ENCODE data around the gene NTSR1.
"Not testable (repeated sequence)": the region's sequence is repeated elsewhere in the genome, so short reads cannot be mapped to it uniquely, and the experiment has no call there.

NTSR1 gene

DNA sequence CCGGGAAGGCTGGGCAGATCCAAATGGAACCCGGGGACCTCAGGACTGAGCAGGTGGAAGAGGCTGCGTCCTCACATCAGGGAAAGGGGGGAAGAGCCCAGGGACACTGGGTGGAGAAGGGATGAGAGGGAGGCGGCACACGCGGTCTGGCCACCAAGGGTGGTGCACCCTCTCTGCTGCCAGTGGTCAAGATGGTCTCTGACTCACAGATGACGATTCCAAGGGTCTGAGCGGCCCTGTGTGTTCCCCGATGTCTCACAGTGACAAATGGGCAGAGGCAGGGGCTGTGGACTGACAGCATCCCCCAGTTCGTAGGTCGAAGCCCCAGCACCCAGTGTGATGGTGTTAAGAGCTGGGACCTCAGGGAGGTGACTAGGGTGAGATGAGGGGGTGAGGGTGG is 34.3 kb upstream of the NTSR1 start:
- DNase-seq (ENCODE audit: low spot score): no peak

- peak; percentile 48 for DNase-seq (ENCODE audit: low spot score)
These were observed 33.3 kb upstream of the NTSR1 start for GRCh38 chr20:62675156-62675876.

DNA sequence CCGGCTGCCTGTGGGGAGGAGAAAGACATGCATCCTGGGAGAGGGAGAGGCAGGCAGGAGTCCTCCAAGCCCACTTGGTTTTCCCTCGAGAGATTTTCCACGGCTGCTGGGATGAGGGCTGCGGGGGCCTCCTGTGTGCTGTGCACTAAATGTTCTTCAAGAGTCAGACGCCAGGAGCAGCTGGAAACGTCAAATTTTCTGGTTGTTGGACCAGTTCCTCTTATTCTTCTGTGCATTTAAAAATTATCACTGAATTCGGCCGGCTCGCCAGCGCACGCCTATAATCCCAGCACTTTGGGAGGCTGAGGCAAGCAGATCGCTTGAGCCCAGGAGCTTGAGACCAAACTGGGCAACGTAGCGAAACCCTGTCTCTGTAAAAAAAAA is 32.8 kb upstream of the NTSR1 start:
- no peak for DNase-seq (ENCODE audit: low spot score)

DNA sequence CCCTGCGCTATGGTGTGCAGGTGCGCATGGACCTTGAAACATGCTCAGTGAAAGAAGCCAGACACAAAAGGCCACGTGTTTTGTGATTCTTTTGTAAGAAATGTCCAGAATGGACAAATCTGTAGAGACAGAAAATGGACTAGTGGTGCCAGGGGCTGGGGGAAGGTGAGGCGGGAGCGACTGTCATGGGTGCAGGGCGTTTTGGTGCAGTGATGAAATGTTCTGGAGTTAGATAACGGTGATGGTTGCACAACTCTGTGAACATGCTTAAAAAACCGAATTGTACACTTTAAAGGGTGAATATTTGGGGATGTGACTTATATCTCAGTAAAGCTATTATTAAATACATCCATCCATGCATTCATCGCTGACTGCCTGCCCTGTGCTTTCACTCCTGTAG is 31.7 kb upstream of the NTSR1 start:
- DNase-seq (ENCODE audit: low spot score): no peak

- DNase-seq (ENCODE audit: low spot score): no peak
These were observed 31.0 kb upstream of the NTSR1 start for GRCh38 chr20:62677678-62678077.

DNA sequence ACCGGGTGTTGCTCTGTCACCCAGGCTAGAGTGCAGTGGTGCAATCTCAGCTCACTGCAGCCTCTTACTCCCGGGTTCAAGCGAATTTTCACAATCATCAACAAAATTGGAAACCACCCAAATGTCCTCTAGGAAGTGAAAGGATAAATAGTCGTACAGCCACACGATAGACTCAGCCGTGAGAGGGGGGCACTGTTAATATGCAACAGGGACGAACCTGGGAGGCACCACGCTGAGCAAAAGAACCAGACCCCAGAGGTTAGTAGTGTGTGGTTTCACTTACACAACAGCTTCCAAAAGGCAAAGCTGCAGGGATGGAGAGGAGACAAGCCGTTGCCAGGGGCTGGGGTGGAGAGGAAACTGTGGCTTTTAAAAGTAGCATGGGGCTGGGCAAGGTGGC is 30.1 kb upstream of the NTSR1 start:
- no peak for DNase-seq (ENCODE audit: low spot score)

GRCh38 chr20:62679978-62680589 is 28.6 kb upstream of the NTSR1 start:
- no peak for DNase-seq (ENCODE audit: low spot score)

GRCh38 chr20:62682912-62683517 is 25.6 kb upstream of the NTSR1 start:
- no peak for DNase-seq (ENCODE audit: low spot score)

GRCh38 chr20:62683660-62684322 is 24.8 kb upstream of the NTSR1 start:
- not testable (repeated sequence) for DNase-seq (ENCODE audit: low spot score)

GRCh38 chr20:62684981-62685380 is 23.7 kb upstream of the NTSR1 start:
- DNase-seq (ENCODE audit: low spot score): no peak

DNA sequence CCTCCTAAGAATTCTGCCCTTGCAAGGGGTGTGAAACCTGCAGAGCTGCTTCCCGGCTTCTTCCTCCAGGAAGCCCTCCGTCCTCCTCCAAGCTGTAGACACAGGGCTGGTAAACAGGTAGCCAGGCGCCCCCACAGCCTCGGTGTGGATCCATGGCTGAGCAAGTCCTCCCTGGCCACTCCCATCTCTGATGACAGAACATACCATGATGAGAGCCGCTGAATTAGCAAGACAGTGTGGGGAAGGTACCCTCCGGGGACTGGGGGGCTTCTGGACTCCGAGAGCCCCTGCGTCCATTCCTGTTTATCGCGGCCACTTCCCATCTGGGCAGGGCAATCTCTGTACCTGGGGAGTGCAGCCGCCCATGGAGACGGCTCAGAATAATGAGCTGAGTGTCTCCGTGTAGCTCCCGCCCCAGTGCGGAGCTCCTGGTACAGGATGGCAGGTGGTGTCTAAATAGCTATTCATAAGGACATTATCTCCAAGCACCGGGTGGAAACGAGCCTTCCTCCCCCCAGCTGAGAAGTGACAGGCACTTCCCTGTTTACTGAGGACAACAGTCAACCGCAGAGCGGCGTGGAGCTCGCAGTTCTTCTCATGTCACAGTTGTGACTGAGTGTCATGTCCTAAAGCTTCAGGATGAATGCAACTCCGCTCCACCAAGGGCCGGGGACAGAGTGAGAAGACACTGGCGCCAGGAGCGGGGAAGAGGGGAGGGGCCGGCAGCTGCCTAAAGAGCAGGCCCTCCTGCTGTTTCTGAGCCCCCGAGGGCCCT is 22.7 kb upstream of the NTSR1 start:
- DNase-seq (ENCODE audit: low spot score): no peak

GRCh38 chr20:62686869-62687830 is 21.5 kb upstream of the NTSR1 start:
- no peak for DNase-seq (ENCODE audit: low spot score)

DNA sequence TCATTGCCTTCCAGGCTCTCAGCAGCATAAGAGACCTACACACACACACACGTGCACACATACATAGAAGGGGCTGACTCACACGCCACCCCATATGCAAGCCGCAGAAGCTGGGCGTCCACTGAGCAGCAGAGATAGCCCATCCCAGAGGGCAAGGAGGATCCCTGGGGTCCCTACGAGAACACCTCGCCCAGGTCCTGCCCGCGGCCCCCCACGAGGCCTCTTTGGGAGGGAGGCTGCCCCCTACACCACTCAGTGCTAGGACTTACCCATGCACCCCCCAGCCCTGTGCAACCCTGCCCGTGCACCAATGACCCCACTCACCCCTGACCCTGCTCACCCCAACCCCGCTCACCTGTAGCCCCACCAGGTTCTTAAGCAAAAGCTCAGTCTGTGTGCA is 20.6 kb upstream of the NTSR1 start:
- no peak for DNase-seq (ENCODE audit: low spot score)

DNA sequence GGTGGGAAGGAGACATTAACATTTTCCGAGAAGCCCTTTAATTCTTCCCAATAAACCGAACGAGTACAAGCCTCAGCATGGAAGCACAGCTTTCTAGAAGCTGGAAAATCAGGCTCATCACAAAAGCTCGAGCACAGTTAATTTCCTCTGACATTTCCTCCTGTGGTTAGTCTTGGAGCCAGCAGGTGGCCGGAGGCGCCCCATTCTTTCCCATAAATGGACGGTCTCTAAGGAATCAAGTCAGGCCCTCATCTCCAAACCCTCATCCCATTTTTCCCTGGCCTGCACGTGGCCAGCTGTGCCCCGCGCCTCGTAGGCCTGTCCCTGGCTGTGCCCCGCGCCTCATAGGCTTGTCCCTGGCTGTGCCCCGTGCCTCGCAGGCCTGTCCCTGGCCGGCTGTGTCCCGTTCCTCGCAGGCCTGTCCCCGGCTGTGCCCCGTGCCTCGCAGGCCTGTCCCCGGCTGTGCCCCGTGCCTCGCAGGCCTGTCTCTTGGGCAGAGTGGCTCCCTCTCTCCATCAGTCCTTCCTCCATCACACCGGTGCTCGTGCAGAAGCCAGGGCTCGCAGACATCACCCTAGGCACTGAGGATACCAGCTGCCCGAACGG is 19.7 kb upstream of the NTSR1 start:
- no peak for DNase-seq (ENCODE audit: low spot score)

DNA sequence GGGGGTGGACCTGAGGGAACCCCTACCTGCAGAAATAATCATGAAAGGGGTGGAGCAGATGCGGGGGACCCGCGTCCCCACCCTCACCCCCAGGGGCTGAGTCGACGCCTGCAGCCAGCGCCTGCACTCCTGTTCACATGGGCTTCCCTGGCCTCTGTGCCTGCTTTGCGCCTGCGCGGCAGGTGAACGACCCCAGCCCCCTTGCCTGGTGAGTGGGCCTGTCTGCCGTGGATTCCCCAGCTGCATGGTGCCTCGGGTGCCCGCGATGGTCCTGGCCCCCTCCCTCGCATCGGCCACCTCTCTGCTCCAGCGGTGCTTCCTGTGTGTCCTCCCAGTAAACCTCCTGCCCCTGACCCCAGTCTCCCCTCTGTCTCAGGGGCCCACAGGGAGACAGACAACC is 18.8 kb upstream of the NTSR1 start:
- no peak for DNase-seq (ENCODE audit: low spot score)

GRCh38 chr20:62690261-62690820 is 18.3 kb upstream of the NTSR1 start:
- no peak for DNase-seq (ENCODE audit: low spot score)

DNA sequence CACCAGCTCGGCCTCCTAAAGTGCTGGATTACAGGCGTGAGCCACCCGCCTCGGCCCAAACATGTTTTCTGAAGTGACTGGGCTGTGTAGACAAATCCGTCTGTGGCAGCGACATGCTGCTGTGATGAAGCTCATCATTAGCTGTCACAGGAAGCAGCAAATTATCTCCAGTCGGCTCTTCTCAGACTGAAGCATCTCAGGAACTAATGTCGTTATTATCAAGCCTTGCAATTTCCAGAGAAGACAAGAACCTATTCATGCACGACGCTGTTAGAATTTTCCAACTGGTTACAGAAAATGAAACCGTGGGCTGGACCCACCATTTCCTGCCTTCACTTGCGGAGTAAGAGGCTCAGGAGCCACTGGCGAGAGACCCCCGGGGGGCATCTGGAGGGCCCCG is 17.1 kb upstream of the NTSR1 start:
- no peak for DNase-seq (ENCODE audit: low spot score)

DNA sequence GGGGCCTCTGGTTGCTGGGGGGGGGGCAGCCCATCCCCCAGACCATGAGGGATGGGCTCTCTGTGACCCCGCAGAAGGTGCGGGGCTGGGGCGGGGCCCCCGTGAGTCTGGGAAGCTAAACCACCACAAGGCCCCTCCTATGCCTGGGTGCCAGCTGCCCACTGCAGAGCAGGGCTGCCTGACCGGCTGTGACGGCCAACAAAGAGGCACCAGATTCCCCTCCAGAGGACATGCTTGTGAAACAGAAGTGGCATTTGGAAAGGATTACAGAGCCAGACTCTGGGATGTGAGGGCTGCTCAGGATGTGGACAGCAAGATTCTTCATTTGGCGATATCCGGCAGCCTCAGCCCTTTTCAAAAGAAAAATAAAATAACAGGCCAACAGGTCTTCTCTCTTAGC is 16.5 kb upstream of the NTSR1 start:
- no peak for DNase-seq (ENCODE audit: low spot score)

DNA sequence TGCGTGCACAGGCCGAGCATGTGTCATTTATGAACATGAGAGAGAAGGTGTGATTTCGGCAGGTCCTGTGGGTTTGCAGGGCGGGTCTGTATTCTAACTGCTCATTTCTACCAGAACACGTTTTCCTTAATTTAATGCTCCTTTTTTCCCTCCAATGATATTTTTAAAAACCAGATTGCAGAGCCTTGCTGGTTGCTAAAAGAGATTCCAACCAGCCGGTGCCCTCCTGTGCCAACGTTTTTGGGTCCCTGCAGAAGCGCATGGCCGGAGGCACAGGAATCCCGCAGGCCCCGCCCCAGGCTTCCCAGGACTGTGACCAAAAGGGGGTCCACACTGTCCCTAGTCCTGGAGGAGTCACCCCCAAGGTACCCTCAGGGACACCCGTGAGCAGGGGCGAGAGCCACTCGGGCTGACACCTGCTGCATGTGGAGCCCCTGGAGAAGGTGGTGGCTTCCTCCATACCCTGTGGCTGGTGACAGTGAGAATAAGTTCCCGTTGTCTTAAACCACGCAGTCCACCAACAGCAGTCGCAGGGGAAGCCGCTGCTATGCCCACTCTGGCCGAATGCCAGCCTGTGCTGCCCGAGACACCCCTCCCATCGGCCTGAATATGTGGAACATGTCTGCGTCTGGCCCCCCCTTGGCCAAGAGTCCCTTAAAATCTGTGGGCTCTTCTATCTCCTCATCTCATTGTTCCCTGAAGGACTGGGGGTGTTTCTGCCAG is 15.7 kb upstream of the NTSR1 start:
- DNase-seq (ENCODE audit: low spot score): no peak

DNA sequence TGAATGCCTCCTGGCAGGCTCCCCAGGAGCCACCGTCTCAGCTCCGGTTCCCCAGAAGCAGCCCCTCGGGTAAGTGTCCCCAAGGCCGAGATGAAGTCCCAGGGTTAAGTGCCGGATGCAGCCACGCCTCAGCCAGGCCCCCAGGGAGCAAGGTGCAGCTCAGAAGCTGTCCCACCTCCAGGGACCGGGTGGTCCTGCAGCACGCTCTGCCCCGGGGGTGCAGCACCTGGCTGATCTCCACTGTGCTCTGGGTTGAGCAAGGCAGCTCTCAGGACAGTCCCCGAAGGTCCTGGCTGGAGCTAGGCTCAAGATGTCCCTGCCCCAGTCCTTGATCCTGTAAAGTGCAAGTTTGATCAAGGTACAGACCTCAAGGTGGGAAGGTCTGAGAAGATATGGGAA is 15.1 kb upstream of the NTSR1 start:
- no peak for DNase-seq (ENCODE audit: low spot score)

Data from GM03348 (cell line).